WERI-Rb-1 (cell line): ENCODE measurements around the gene HBG2.

ENCODE experiments used
- DNase-seq: peaks from one replicate; pipeline ENCODE4 v3.0.0-alpha.2; 2020
- H3K27ac ChIP-seq: fragments of 250-450 bp; sonication (Bioruptor Pico); 2 replicates; pipeline ENCODE4 v1.5.1; 2020; ENCODE audit warnings: mild to moderate bottlenecking, moderate library complexity
- H3K27me3 ChIP-seq: fragments of 250-450 bp; sonication (Bioruptor Pico); 2 replicates; pipeline ENCODE4 v1.5.1; 2021; ENCODE audit warnings: mild to moderate bottlenecking, low read depth, moderate library complexity; ENCODE audit not compliant: insufficient read depth, severe bottlenecking
- H3K36me3 ChIP-seq: fragments of 250-450 bp; sonication (Bioruptor Pico); 2 replicates; pipeline ENCODE4 v1.5.1; 2020; ENCODE audit warnings: mild to moderate bottlenecking, moderate library complexity
- H3K4me3 ChIP-seq: 2 replicates; pipeline ENCODE4 v1.5.1; 2011; ENCODE audit warnings: low read depth, mild to moderate bottlenecking, control low read depth, low read length
- H3K9me3 ChIP-seq: fragments of 250-450 bp; sonication (Bioruptor Pico); 2 replicates; pipeline ENCODE4 v1.5.1; 2021; ENCODE audit warnings: mild to moderate bottlenecking, moderate library complexity; ENCODE audit not compliant: severe bottlenecking
- CTCF ChIP-seq: IDR thresholded peaks from 2 replicates; pipeline ENCODE4 v1.5.1; 2011; ENCODE audit warnings: low read depth, mild to moderate bottlenecking, control low read depth, inconsistent platforms, low read length

The HBG2 gene

DNA sequence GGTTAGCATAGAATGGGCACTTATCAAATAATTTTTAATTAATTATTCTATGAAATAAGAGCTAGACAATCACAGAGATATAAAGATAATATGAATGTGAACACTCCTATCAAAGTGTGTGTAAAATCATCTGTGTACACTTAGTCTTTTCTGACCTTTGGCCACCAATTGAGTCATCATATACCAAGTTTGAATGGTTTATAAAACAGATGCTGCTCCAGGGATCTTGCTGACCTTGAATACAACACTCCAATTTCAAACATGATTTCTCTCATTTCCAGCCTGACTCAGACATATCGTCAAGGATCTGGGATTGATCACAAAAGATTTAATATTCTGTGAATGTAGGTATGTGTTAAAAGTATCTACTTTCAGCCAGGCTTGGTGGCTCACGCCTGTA is 51.2 kb downstream of the HBG2 start:
- no peak overlapping the region for H3K27ac ChIP-seq
- no peak overlapping the region for H3K4me3 ChIP-seq
- no peaks in the 10 kb centered on the region for H3K9me3 ChIP-seq
- H3K27me3 ChIP-seq = peaks cover 51% of the 10 kb centered on the region
- no peak for TF ChIP-seq CTCF
- no peak for DNase-seq
- no peaks in the 10 kb centered on the region for H3K36me3 ChIP-seq
